SKM-1 (cell line): Measurements from ENCODE around the gene KLHL35.
A peak's percentile ranks its signal among the peaks of the same experiment; 100 is the strongest.
"Not testable (repeated sequence)": the region's sequence is repeated elsewhere in the genome, so short reads cannot be mapped to it uniquely, and the experiment has no call there.

Source experiments
- DNase-seq: peaks from one replicate; lab custom pipeline; 2025; ENCODE audit not compliant: unreplicated experiment; lab: John Stamatoyannopoulos, UW

The KLHL35 gene

DNA sequence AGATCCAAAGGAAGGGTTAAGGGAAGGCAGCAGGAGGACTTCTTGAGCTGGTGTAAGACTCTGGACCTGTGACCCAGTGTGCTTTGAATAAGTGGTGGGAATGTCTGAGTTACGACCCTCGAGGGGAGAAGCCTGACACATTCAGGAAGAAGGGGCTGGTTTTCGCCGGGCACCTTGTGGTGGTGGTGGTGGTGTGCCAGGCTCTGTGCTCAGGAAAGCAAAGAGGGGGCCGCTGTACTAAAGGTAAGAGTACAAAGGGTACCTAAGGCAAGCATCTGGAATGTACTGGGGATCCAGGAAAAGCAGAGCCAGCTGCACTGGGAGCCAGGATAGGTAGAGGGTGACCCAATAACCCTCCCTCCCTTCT lies 6.3 kb downstream of the KLHL35 start:
- DNase-seq: no peak

DNA sequence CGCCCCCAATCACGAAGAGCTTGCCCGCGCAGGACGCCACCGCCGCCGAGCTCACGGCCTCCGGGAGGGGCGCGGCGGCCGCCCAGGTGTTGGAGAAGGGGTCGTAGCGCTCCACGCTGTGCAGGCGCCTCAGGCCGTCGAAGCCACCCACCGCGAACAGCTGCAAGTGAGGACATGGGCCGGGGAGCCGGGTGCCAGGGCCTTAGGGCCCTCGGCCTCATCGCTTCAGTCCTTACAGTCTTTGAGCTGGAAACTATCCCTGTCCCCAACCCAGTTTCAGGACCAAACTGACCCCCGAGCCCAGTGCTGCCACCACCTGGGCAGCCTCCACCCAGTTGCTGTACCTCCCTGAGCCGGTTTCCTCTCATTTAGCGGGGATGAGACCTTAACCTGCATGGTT lies 7.6 kb downstream of the KLHL35 start:
- DNase-seq: no peak

DNA sequence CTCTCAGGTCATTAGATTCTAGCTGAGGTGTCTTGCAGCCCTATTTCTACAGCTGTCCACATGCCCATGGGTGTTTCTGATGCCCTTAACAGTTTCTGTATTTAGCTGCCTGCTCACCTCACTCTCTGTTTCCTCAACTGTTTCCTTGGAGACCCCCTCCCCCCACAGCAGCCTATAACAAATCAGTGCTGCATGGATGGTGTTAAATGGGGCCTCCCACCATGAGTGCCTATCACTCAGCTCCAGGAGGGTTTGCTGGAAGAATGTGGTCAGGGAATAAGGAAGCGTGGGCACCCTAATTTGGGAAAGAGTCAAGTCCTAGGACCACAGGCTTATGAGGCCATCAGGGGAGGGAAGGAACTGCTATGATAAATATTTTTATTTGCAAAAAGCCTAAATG lies 8.6 kb downstream of the KLHL35 start:
- no peak for DNase-seq

DNA sequence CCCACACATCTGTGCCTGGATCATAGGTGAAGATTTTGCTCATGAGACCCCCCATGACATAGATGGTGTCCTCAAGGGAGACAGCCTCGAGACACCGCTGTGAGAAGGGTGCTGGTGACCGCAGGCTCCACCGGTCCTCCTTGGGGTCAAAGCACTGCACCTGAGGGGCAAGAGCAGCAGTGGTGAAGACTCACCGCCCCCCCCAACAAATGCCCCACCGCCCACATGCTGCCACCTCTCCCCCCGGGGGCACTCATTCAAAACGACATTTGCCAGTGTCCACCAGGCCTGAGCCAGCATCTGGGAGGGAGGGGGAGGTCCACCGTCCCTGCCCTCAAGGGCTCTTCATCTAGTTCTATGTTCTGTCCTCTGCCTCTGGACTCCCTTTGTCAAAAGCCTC lies 9.3 kb downstream of the KLHL35 start:
- no peak for DNase-seq

DNA sequence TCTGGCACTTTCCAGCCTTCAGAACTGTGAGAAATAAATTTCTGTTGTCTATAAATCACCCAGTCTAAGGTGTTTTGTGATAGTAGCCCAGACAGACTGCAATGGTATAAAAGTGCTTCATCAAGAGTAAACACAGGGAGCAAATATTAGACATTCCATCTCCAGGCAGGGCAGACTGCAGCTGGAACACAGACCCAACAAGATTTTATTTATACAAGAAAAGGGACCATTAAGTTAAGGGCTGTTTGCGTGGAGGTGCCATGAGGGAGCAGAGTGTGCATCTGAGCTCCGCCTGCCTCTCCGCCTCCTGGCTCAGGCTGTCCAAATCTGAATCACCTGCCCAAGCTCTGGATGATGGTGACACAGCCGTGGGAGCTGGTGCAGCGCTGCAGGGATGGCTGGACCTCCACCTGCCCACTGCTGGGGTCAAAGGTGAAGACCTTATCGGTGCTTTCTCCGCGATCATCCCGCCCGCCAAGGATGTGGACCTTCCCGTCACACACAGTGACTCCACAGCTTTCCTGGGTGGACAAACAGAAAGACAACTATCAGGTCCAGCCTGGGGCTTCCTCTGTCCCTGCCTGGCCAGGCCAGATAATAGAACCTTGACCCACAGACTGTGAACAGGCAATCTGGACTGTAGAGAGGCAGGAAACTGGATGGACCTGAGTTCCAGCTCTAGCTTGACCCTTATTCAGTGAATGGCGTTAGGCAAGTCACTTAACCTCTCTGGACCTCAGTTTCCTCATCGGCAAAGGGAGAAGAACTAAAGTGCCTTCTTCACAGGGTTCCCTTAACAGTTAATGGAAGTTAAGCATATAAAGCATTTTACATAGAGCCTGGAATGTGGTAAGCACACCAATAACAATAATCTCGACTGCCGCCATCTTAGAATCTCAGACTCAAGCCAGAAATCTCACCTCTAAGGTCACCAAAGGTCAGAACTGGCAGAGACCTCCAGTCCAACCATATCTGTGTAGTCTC lies 10.5 kb downstream of the KLHL35 start:
- no peak for DNase-seq

DNA sequence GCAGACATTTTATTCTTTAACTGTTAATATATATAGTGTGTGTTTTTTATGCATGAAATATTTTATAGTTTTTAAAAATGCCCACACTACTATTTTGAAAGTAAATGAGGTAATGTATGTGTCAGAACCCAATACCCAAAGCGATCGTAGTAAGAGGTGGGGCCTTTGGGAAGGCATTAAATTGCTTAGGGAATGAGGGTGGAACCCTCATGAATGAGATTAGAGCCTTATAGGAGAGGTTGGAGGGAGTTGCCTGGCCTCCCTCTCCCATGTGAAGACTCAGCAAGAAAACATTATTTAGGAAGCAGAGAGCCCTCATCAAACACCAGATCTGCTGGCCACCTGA lies 11.1 kb downstream of the KLHL35 start:
- no peak for DNase-seq

DNA sequence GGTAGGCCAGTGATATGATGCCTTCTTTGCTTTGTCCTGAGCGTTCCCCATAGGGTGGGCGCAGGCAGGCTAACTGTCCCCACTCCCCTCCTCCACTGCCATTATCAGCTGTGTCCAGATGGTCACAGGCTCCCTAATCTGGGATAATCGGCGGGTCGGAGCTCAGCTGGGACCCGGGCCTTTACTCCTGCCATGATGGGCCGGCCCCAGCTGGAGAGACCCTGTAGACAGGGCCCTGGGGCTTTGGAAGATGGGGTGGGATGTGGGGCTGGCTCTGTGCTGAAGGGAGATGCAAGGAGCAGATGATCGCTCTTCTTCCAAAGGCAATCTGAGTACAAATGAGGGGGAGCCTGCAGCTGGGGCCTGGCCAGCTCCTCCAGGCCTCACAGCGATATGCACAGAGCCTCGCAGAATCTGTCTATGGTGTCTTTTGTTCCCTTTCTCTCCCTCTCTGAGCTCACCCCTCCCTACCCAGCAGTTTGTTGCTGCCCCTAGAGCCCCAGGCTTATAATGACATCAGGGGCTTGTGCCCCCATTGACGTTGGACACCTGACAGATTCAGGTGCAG lies 11.9 kb downstream of the KLHL35 start:
- no peak for DNase-seq

DNA sequence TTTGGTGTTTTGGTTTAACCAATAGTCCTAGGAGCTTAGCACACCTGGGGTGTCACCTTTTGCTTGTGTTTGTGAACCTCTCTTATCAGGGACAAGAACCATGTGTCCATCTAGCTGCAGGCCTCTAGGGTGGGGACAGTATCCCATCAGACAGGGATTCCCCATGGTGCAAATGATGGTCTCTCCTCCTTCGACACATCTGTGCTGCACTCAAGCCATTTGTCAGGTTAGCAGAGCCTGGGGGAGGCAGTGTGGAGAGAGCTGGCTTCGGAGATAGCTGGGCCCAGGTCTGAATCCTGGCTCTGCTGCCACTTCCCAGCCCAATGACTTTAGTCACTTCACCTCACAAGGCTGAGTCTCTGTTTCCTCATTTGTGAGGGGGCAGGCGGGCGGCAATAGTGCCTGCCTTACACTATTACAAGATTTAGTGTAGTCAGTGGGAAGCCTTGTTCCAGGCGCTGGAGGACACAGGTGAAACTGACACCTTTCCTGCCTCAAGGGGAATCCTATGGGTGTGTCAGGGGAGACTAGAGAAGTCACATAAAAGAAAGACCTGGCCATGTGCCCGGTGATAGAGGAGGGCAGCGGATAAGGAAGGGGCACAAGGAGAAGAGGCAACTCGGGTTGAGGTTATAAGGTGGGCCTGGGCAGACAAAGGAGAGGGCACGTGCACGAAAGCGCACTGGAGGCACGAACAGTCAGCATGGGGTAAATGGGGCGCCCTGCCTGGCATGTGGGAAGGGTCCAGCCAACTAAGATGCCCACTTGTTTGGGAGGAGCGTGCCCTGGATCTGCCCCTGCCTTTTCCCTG lies 12.6 kb downstream of the KLHL35 start:
- DNase-seq: no peak

DNA sequence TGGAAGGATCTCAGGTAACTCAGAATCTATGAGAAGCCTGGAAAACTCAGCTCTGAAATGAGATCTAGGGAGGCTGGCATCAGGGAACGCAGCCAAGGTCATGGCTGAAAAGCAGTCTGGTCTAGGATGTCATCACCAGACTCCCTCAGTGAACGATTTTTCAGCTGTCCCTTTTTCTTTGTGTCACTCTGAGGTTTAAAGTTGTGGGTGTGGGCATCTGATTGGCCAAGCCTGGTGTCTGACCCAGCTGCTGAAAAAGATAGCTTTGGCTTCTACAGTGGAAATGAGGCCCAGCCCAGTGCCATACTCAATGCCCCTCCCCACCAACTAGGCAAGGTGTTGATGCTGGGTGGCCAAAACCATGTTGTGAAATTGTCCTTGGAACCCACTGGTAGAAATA lies 19.1 kb downstream of the KLHL35 start:
- no peak for DNase-seq

DNA sequence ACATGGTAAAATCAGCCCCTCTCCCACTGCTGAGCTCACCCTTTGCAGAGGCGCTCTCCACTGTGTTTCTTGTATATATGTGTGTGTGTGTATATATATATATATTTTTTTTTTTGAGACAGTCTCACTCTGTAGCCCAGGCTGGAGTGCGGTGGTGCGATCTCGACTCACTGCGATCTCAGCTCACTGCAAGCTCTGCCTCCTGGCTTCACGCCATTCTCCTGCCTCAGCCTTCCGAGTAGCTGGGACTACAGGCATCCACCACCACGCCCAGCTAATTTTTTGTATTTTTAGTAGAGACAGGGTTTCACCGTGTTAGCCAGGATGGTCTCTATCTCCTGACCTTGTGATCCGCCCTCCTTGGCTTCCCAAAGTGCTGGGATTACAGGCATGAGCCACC lies 19.9 kb downstream of the KLHL35 start:
- not testable (repeated sequence) for DNase-seq

DNA sequence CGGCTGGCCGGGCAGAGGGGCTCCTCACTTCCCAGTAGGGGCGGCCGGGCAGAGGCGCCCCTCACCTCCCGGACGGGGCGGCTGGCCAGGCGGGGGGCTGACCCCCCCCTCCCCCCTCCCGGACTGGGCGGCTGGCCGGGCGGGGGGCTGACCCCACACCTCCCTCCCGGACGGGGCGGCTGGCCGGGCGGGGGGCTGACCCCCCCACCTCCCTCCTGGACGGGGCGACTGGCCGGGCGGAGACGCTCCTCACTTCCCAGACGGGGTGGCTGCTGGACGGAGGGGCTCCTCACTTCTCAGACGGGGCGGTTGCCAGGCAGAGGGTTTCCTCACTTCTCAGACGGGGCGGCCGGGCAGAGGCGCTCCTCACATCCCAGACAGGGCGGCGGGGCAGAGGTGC lies 23.0 kb downstream of the KLHL35 start:
- DNase-seq: not testable (repeated sequence)

DNA sequence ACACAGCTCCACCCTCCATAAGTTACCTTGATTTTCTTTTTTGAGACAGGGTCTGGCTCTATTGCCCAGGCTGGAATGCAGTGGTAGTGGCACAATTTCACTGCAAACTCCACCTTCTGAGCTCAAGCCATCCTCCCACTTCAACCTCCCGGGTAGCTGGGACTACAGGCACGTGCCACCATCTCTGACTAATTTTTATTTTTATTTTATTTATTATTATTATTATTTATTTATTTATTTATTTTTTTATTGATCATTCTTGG lies 24.1 kb downstream of the KLHL35 start:
- no peak for DNase-seq

DNA sequence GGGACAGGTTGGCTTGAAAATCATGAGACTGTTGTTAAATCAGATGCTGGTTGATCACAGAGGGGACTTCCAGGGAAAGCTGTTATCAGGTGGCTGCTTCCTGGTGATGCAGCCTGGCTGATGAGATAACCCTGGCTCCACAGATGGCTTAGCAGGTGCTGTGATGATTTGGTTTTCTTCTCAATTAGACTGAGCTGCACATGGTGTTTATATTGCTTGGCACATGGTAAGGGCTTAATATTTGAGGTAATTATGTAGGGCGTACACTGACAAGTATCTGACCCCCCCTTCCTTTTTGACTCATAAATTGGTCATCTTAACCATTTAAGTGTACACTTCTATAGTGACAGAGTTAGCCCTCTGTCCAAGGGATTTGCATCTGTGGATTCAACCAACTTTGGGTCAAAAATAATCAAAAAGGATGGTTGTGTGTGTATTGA lies 26.6 kb downstream of the KLHL35 start:
- no peak for DNase-seq

DNA sequence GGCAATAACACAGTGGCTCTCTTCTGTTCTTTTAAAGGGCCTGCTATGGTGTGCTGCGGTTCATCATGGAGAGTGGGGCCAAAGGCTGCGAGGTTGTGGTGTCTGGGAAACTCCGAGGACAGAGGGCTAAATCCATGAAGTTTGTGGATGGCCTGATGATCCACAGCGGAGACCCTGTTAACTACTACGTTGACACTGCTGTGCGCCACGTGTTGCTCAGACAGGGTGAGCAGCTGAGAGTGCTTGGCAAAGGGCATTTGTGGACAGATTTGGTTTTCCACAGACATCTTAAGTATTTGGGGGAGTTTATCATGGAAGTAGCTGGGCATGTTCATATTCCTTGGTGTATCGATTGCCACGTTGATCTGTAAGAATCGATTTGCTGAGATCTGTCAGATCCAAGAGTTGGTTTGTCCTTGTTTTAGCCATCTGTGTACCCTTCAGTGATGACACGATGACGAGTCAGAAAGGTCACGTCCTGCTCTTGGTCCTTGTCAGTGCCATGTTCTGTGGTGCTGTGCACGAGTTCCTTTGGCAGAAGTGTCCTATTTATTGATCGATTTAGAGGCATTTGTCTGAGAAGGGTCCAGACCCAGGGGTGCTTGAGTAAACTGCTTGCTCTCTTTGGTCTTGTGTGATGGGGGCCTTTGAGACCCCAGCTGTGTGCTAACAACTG lies 28.9 kb downstream of the KLHL35 start:
- DNase-seq: no peak

DNA sequence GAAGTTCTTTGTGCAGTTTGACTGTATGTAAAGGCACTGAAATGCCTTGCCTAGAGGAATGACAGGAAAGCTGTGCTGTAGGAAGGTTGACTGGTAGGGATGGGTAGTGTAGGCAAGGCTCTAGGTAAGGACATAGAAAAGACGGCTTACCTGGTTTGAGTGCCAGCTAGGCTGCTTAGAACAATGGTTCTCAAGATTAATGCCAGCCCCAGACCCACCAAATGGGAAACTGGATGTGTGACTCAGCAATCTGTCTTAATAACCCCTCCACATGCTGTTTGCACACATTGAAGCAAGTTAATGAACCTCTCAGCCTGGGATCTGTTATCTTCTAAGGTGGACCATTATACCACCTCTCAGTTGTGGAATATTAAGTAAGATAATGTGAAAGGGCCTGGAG lies 30.0 kb downstream of the KLHL35 start:
- DNase-seq: no peak

DNA sequence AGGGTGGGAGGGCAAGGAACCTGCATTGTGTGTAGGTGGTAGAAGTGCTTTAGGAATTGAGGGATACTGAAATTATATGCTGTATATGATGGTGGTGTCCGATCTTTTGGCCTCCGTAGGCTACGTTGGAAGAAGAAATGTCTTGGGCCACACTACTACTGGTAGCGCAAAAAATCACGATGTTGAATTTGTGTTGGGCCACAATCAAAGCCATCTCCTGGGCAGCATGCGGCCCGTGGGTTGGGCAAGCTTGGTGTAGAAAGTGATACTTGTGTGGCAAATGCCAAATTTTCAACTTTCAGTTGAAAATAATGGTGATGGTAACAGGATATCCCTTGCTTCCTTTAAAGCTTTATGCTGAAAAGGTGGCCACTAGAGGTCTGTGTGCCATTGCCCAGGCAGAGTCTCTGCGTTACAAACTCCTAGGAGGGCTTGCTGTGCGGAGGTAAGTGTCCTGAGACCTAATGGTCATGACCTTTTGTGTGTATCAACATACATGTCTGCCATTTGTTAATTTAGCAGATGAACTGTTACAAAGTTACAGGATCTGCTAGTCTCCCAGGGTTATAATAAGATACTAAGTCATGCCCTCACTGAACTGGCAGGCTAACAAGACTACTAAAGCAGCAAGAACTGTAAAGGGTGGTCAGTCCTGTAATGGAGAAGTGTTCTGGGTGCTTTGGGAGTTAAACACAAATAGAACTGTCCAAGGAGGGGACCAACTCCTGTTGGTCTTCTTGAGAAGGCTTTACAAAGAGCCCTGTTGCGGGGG lies 30.8 kb downstream of the KLHL35 start:
- DNase-seq: no peak

DNA sequence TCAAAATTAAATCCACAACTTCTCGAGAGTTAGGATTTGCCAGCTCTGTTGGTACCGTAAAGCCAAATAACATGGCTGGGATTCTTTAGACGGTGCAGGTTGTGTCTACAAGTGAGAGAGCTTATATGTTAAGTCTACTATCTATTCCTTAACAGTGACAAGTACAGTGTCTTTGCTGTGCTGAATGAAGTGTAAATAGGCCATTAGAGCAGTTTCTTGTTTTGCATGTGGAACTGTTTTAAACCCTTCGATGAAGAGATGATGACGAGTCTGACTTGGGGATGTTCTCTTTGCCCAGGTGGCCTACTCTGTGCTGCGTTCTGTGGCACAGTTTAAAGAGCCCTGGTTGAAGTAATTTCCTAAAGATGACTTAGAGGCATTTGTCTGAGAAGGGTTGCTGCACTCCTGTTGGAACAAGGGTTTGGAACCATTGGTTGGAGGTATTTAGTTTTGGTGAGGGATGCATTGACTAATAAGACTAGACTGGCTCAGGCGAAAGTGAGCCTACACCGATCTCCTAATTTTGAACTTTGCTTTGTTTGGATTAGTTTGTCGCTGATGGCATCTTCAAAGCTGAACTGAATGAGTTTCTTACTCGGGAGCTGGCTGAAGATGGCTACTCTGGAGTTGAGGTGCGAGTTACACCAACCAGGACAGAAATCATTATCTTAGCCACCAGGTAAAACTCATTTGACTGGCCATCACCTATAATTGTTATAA lies 32.7 kb downstream of the KLHL35 start:
- DNase-seq: no peak

DNA sequence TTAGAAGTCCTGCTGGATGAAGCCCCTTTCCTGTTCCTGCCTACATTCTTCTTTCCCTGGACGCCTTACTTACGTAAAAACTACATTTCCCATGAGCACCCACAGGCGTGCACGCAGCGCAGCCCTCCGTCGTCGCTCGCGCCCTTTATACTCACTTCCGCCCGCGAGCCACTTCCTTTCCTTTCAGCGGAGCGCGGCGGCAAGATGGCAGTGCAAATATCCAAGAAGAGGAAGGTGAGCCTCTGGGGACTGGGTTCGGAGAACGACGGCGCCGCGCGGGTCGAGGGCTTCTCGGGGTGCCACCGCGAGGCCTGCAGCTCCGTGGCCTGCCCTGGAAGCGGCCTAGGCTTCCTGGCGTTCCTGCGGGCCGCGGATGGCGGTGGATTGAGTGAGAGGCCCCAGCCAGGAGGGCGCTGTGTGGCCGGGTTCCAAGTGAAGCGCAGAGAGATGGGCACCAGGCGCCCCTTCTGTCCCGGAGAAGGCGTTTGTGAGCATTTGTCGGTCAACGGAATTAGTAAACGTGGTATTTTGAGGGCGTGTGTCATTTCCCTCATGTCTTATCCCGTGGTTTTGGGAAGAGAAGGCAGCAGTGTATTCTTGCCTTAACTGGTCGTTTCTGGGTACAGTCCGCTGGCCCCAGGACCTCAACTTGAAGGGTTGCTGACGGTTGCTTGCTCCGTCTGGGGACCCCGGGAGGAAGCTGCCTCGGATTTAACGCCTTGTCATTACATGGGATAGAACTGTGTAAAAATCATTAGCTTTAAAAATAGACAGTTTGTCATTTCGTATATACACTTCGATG lies 33.5 kb downstream of the KLHL35 start, which contains the start of gene RPS3:
Gene RPS3 (plus strand): TSS at position 175 of the 802 bp plus-strand sequence. CDS start 30 bp downstream, at position 205.
- peak; percentile 90 for DNase-seq

DNA sequence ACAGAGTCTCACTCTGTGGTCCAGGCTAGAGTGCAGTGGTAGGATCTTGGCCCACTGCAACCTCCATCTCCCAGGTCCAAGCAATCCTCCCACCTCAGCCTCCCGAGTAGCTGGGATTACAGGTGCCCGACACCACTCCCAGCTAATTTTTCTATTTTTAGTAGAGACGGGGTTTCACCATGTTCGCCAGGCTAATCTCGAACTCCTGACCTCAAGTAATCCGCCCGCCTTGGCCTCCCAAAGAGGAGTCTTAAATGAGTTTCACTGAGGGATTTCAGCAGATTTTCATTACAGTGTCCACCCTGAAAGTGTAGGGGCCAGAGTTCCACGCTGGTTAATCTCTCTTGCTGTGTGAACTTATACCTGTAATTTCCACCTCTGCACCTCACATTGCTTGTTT lies 34.1 kb downstream of the KLHL35 start:
- no peak for DNase-seq
